ENCODE data around the gene EXOC2.

- no peak for TF ChIP-seq CTCF (IDR thresholded peaks at IDR 0.05; ENCODE audit: low read depth, low read length)
- no peak for TF ChIP-seq POLR2A (IDR thresholded peaks at IDR 0.05; ENCODE audit: extremely low read depth, insufficient read length)
Observed at GRCh38 chr6:714100-714499, 21.2 kb upstream of the EXOC2 start.
